HCT116 (cell line): ENCODE data around the gene ARNT2. TPM values are rescaled to one million over a fixed set of nuclear protein-coding genes. Genes with fewer than 3 reads are reported as not detected.

Experiments used
- ATAC-seq: fragments of 200-7000 bp; cut with Tn5 transposase; 2 replicates; pipeline ENCODE4 v1.9.1; 2020; ENCODE audit warnings: mild to moderate bottlenecking, moderate library complexity
- BruUV-seq: library from RNA; stranded (reverse); fragments of 400-500 nt; replicated peaks from 2 replicates; lab custom pipeline; 2021; lab: Mats Ljungman, UMichigan
- CTCF ChIA-PET: fragments of 300-600 bp; sonication (Branson Sonifier 250); formaldehyde crosslinking; loops from one replicate; lab custom pipeline; 2021; ENCODE audit warnings: antibody characterized with exemption; lab: Charles Lee
- POLR2A ChIA-PET: fragments of 300-600, 350-600 bp; sonication (Branson Sonifier 250); formaldehyde crosslinking; loops from one replicate; lab custom pipeline; 2021; ENCODE audit warnings: antibody characterized with exemption; lab: Charles Lee
- RAD21 ChIA-PET, 2 experiments: fragments of 300-600 bp; sonication (Branson Sonifier 250); formaldehyde crosslinking; loops; one replicate each; lab custom pipeline; 2023; ENCODE audit warnings: low total read pairs in 2 of 2; ENCODE audit not compliant: uncharacterized antibody in 2 of 2, unreplicated experiment in 2 of 2, low non-redundant PET in 1 of 2; lab: Charles Lee
- DNase-seq: peaks from one replicate; pipeline ENCODE4 v3.0.0-alpha.2; 2010; ENCODE audit warnings: low read depth, low spot score
- H2AFZ ChIP-seq: fragments of 200-600 bp; shearing (Covaris generic), sonication (generic); 2 replicates; pipeline ENCODE4 v1.6.1; 2017; ENCODE audit warnings: low read depth, mixed run types, mixed read lengths, antibody characterized with exemption, low read length; ENCODE audit not compliant: poor library complexity, severe bottlenecking
- H3K27ac ChIP-seq: 2 replicates; pipeline ENCODE4 v1.5.1; 2012; ENCODE audit warnings: low read depth, low read length
- H3K27me3 ChIP-seq: fragments of 200-600 bp; sonication (generic); 2 replicates; pipeline ENCODE4 v1.6.1; 2016; ENCODE audit warnings: mixed run types, low read length, mixed read lengths; ENCODE audit not compliant: insufficient read depth
- H3K36me3 ChIP-seq, 2 experiments: fragments of 200-500 bp in 1 of 2; fragments of 200-600 bp in 1 of 2; sonication (Bioruptor generic) in 1 of 2; sonication (generic) in 1 of 2; 2 replicates each; pipeline versions ENCODE4 v1.5.1 to v1.6.1; 2014 to 2016; ENCODE audit warnings: low read length in 2 of 2, inconsistent platforms in 1 of 2, mixed read lengths in 1 of 2, mixed run types in 1 of 2; ENCODE audit not compliant: insufficient read depth in 2 of 2, control insufficient read depth in 1 of 2
- H3K4me1 ChIP-seq, 2 experiments: fragments of 200-600 bp in 1 of 2; sonication (generic) in 1 of 2; 2 replicates each; pipeline versions ENCODE4 v1.5.1 to v1.6.1; 2012 to 2017; ENCODE audit warnings: low read length in 2 of 2, inconsistent platforms in 1 of 2, mild to moderate bottlenecking in 1 of 2, mixed read lengths in 1 of 2, mixed run types in 1 of 2, moderate library complexity in 1 of 2; ENCODE audit not compliant: insufficient read depth in 2 of 2, control insufficient read depth in 1 of 2
- H3K4me2 ChIP-seq: fragments of 200-600 bp; sonication (generic); 2 replicates; pipeline ENCODE4 v1.6.1; 2017; ENCODE audit warnings: mixed run types, low read length, mixed read lengths
- H3K4me3 ChIP-seq, 2 experiments: fragments of 200-600 bp in 1 of 2; sonication (generic) in 1 of 2; replicated peaks in 1 of 2; 2 replicates each; pipeline ENCODE4 v1.5.1; 2011 to 2016; ENCODE audit warnings: low read length in 2 of 2, control low read depth in 1 of 2, low read depth in 1 of 2, mild to moderate bottlenecking in 1 of 2, mixed read lengths in 1 of 2, mixed run types in 1 of 2
- H3K79me2 ChIP-seq: fragments of 200-600 bp; sonication (generic); 2 replicates; pipeline ENCODE4 v1.6.1; 2017; ENCODE audit warnings: mild to moderate bottlenecking, mixed run types, low read length, moderate library complexity, mixed read lengths; ENCODE audit not compliant: insufficient read depth
- H3K9ac ChIP-seq: fragments of 200-600 bp; sonication (generic); 2 replicates; pipeline ENCODE4 v1.6.1; 2016; ENCODE audit warnings: low read length, mixed read lengths
- H3K9me2 ChIP-seq: fragments of 200-600 bp; sonication (generic), shearing (Covaris generic); 2 replicates; pipeline ENCODE4 v1.6.1; 2017; ENCODE audit warnings: mixed run types, mild to moderate bottlenecking, moderate library complexity; ENCODE audit not compliant: insufficient read depth
- H3K9me3 ChIP-seq, 2 experiments: fragments of 200-500 bp in 1 of 2; fragments of 200-600 bp in 1 of 2; sonication (Bioruptor generic) in 1 of 2; sonication (generic) in 1 of 2; 2 replicates each; pipeline ENCODE4 v1.6.1; 2014 to 2017; ENCODE audit warnings: low read length in 2 of 2, mixed read lengths in 2 of 2, inconsistent platforms in 1 of 2, low read depth in 1 of 2, mild to moderate bottlenecking in 1 of 2, mixed run types in 1 of 2, moderate library complexity in 1 of 2; ENCODE audit not compliant: control insufficient read depth in 1 of 2, insufficient read depth in 1 of 2
- H4K20me1 ChIP-seq: fragments of 200-600 bp; sonication (generic), shearing (Covaris generic); 2 replicates; pipeline ENCODE4 v1.6.1; 2017; ENCODE audit warnings: mixed run types, mild to moderate bottlenecking, moderate library complexity; ENCODE audit not compliant: insufficient read depth
- CBX3 ChIP-seq: IDR thresholded peaks from 2 replicates; pipeline ENCODE4 v1.6.1; 2012; ENCODE audit warnings: low read depth
- EGR1 ChIP-seq: IDR thresholded peaks from 2 replicates; pipeline ENCODE4 v1.6.1; 2012; ENCODE audit warnings: low read depth
- FOSL1 ChIP-seq: IDR thresholded peaks from 2 replicates; pipeline ENCODE4 v1.6.1; 2012; ENCODE audit warnings: low read depth
- JUND ChIP-seq: IDR thresholded peaks from 2 replicates; pipeline ENCODE4 v1.6.1; 2012
- MAX ChIP-seq: IDR thresholded peaks from 2 replicates; pipeline ENCODE4 v1.6.1; 2012
- POLR2A ChIP-seq: IDR thresholded peaks from 2 replicates; pipeline ENCODE4 v1.7.0; 2011; ENCODE audit warnings: borderline replicate concordance; ENCODE audit not compliant: insufficient read depth, insufficient read length; ENCODE audit errors: extremely low read depth
- SP1 ChIP-seq: IDR thresholded peaks from 2 replicates; pipeline ENCODE4 v1.6.1; 2012; ENCODE audit warnings: low read depth
- TCF7L2 ChIP-seq: IDR thresholded peaks from 2 replicates; pipeline ENCODE4 v1.7.0; 2011; ENCODE audit warnings: borderline replicate concordance, inconsistent platforms; ENCODE audit not compliant: insufficient read depth, insufficient read length; ENCODE audit errors: extremely low read depth
- ZNF274 ChIP-seq: fragments of 200-500 bp; sonication (Bioruptor generic); IDR thresholded peaks from 2 replicates; pipeline ENCODE4 v1.6.1; 2014; ENCODE audit warnings: mild to moderate bottlenecking, low read depth, low read length, inconsistent platforms
- intact Hi-C: fragments of 100-400 bp; cut with micrococcal nuclease; formaldehyde crosslinking; loops from 2 replicates; pipeline ENCODE4 v1.10.0; 2022
- total RNA-seq: library from RNA; stranded (reverse); gene quantifications from one replicate; pipeline ENCODE4 v1.2.1, GENCODE V29; 2021; ENCODE audit not compliant: unreplicated experiment

ARNT2 gene
- total RNA-seq, 1 experiment from 2014 or later, result 3.0 TPM

GRCh38 chr15:80531388-80531787 is 127.2 kb downstream of the ARNT2 start:
- no peaks in the 10 kb centered on the region for H3K9me2 ChIP-seq
- H3K27ac ChIP-seq, result no peak overlapping the region
- TF ChIP-seq TCF7L2, result no peak
- no peak for TF ChIP-seq ZNF274
- TF ChIP-seq EGR1, result no peak
- TF ChIP-seq MAX, result no peak
- TF ChIP-seq JUND, result no peak
- no peak for TF ChIP-seq POLR2A
- no peak for TF ChIP-seq FOSL1
- no peak for TF ChIP-seq SP1
- no peak overlapping the region for H3K4me3 ChIP-seq
- no peak overlapping the region for H3K9ac ChIP-seq
- no peaks in the 10 kb centered on the region for H3K36me3 ChIP-seq
- ATAC-seq, result no peak
- ChIA-PET RAD21 (no interaction called here), CTCF (interaction anchor here (1.2 kb wide), 1 partner anchor 19 kb away, joined by 3 read pairs; no protein-coding TSS in a partner anchor), POLR2A (no interaction called here)
- H3K9me3 ChIP-seq, result no peaks in the 10 kb centered on the region
- no peaks in the 10 kb centered on the region for H3K79me2 ChIP-seq
- DNase-seq, result no peak
- H3K4me2 ChIP-seq, result no peak overlapping the region
- no peaks in the 10 kb centered on the region for H4K20me1 ChIP-seq
- intact Hi-C loops, result no loop called here
- H2AFZ ChIP-seq, result no peak overlapping the region
- BruUV-seq, result no TSS peak
- no peaks in the 10 kb centered on the region for H3K4me1 ChIP-seq
- 0 out of 2 replicates have a peak, but pooled peaks cover 6% of the 10 kb centered on the region for H3K27me3 ChIP-seq

- Histone ChIP-seq H2AFZ (no peak overlapping the region), H4K20me1 (no peaks in the 10 kb centered on the region), H3K4me1 (no peaks in the 10 kb centered on the region), H3K9me3 (no peaks in the 10 kb centered on the region), H3K27me3 (0 out of 2 replicates have a peak, but pooled peaks cover 6% of the 10 kb centered on the region), H3K36me3 (no peaks in the 10 kb centered on the region), H3K9me2 (no peaks in the 10 kb centered on the region), H3K9ac (no peak overlapping the region), H3K4me2 (no peak overlapping the region), H3K79me2 (no peaks in the 10 kb centered on the region), H3K27ac (no peak overlapping the region), H3K4me3 (no peak overlapping the region)
- ChIA-PET CTCF (interaction anchor here (1.2 kb wide), 1 partner anchor 19 kb away, joined by 3 read pairs; no protein-coding TSS in a partner anchor), POLR2A (no interaction called here), RAD21 (no interaction called here)
- BruUV-seq, result no TSS peak
- intact Hi-C loops, result no loop called here
- no peak for TF ChIP-seq CBX3
- DNase-seq, result no peak
- no peak for ATAC-seq
These were observed 127.6 kb downstream of the ARNT2 start for GRCh38 chr15:80531796-80532195.
